ENCODE results near the gene FMNL1.
A peak's percentile ranks its signal among the peaks of the same experiment; 100 is the strongest.
"Not testable (repeated sequence)": the region's sequence is repeated elsewhere in the genome, so short reads cannot be mapped to it uniquely, and the experiment has no call there.

The FMNL1 gene

DNA sequence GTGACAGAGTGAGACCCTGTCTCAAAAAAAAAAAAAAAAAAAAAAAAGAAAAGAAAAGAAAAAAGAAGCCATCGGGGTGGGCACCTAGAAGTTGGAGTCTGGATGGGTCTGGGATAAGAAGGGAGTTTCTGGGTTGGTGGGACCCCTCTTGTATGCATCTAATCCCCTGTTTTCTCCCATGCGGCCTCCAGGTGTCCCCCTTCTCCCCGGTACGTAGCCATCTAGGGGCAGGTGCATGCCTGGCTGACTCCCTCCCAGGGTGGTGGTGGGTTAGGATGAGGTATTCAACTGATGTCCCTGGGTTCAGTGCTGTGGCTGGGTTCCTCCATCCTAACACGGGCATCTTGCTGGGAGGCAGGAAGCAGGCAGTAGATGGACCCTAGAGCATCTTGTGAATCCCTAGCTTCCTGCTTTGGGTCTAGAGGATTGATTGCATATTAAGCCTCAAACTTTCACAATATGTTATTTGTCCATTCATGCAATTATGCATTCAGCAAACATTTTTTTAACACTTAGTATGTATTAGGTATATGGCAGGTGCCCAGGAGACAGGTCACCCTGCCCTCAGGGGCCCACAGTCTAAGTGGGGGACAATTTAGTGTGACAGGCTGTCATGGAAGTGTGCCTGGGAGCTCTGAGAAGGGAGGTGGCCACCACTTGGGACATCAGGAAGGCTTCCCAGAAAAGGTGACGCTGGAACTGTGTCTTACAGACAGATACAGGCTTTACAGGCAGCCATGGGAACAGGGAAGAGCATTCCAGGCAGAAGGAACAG lies 13.1 kb downstream of the FMNL1 start:
- no peak for DNase-seq (ENCODE audit: low read depth in 2 of 3, low spot score in 2 of 3)

DNA sequence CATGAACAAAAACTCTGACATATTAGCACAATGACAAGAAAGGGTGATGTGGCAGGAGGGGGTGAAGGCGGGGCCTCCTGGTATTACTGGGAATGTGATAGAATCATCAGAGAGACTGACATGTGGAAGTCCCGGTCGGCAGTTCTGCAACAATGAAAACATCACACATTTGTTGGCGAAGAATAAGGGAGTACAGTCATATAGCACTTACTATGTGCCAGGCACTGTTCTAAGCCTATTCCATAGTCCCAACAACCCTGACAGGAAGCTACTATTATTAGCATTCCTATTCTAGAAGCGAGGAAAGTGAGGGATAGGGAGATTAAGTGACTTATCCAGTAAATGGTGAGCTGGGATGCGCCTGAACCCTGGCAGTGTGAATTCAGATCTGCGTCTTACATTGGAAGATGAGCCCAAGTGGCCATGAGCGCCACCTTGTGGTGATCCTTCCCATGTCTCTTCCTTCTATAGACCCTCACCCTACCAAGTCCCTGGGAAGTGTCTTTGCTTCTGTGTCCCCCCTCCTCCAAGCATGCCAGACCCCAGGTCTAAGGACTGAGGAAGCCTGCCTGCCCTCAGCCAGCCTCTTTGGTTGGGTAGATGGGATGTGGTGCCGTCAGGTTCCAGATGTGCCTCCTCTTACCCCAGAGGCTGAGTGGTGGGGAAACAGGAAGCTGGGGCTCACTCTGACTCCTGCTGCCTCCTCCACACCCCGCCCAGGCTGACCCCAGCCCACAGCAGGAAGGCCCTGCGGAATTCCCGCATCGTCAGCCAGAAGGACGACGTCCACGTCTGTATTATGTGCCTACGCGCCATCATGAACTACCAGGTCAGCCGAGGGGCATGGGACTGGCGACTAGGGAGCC lies 14.0 kb downstream of the FMNL1 start:
- DNase-seq (ENCODE audit: low read depth in 2 of 3, low spot score in 2 of 3): peak in 1 of 3 experiments; percentile 61

DNA sequence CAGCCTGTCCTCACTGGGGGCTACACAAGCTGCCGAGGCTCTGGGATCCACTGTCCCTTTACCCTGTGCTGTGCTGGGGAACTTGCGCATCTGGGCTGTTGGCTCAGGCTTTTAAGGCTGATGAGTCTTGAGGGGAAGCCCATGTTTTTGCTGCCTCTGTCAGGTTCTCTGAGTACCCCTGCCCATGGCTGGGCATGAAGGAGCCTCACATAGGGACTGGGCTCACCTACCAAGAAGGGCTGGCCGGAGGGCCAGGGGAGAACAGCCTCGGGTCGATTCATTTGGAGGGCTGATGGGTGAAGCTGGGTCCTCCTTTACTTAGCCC lies 14.6 kb downstream of the FMNL1 start:
- no peak for DNase-seq (ENCODE audit: low read depth in 2 of 3, low spot score in 2 of 3)

DNA sequence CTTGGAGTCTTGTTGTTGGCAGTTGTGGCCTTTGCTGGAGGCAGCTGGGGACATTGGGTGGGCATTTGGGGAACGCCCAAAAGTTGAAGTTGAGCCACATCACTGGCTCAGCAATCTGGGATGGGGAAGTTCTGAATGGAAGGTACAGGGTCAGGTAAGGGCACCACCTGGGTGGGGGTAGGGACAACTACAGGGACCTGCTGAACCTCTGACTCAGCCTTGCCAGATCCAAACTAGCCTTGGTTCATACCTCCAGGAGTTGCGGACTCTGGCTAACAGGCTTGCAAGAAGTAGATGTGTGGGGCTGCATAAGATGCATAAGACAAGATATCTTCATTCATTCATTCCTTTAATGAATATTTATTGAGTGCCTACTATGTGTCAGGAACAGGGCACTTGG lies 16.0 kb downstream of the FMNL1 start:
- no peak for DNase-seq (ENCODE audit: low read depth in 2 of 3, low spot score in 2 of 3)

DNA sequence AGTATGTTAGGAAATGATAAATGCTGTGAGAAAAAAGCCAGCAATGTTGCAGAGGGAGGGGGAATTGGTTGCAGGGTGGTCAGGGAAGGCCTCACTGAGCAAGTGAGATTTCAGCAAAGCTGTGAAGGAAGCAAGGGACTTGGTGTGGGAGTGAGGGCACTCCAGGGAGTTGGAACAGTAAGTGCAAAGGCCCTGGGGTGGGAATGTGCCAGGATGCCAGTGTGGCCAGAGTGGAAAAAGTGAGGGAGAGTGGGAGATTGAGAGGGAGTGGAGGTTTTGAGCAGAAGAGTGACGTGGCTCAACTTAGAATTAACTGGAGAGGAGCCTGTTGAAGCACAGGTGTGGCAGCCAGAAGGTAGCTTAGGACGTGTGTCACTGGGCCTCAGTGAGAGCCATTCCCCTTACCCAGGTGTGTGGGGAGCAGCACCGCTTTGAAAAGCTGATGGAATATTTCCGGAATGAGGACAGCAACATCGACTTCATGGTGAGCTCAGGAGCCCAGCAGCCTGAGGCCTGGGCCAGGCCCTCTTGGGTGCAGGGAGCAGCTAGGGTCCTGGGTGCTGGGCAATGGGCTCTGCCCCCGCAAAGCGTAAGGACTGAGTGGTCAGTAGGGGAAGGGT lies 16.6 kb downstream of the FMNL1 start:
- no peak for DNase-seq (ENCODE audit: low read depth in 2 of 3, low spot score in 2 of 3)

DNA sequence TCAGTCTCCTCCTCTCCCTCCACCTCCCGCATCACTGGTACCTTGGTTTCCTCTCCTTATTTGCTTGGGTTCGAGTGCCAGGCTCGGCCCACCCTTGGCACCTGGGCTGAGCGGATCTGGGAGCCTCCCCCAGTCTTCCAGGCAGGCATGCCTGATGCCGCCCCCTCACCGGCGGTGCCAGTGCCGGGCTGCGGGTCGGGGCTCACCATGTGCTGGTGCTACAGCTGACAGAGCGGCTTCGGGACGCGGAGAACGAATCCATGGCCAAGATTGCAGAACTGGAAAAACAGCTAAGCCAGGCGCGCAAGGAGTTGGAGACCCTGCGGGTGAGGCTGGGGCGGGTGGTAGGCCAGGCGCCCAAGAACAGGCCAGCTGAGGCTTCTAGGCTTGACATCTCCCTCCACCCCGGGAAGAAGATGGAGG lies 19.2 kb downstream of the FMNL1 start:
- DNase-seq (ENCODE audit: low read depth in 2 of 3, low spot score in 2 of 3): no peak

DNA sequence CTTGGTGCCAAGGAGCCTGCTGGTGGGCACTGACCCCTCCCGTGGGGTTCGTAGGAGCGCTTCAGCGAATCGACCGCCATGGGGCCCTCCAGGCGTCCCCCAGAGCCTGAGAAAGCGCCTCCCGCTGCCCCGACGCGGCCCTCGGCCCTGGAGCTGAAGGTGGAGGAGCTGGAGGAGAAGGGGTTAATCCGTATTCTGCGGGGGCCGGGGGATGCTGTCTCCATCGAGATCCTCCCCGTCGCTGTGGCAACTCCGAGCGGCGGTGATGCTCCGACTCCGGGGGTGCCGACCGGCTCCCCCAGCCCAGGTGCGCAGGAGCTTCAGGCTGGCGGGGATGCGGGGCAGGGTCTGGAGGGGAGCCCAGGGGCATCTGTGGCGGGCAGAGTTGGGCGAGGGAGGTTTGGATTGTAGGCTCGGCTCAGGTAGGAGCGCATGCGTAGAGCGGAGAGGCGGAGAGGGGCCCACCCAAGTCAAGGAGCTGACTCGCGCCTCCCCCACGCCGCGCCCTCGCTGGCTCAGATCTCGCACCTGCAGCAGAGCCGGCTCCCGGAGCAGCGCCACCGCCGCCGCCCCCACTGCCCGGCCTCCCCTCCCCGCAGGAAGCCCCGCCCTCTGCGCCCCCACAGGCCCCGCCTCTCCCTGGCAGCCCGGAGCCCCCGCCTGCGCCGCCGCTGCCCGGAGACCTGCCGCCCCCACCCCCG lies 19.8 kb downstream of the FMNL1 start:
- DNase-seq (ENCODE audit: low read depth in 2 of 3, low spot score in 2 of 3): no peak

DNA sequence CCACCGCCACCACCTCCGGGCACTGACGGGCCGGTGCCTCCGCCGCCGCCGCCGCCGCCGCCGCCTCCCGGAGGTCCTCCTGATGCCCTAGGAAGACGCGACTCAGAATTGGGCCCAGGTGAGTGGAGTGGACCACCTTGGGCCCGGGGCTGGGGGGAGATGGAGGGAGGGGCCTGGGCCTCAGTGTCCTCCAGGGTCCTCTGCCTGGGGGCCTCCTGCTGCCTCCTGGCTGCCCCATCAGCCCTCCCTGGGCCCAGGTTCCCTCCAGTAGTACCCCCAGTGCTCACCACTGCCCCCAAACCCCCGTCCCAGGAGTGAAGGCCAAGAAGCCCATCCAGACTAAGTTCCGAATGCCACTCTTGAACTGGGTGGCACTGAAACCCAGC lies 20.3 kb downstream of the FMNL1 start:
- DNase-seq (ENCODE audit: low read depth in 2 of 3, low spot score in 2 of 3): no peak

DNA sequence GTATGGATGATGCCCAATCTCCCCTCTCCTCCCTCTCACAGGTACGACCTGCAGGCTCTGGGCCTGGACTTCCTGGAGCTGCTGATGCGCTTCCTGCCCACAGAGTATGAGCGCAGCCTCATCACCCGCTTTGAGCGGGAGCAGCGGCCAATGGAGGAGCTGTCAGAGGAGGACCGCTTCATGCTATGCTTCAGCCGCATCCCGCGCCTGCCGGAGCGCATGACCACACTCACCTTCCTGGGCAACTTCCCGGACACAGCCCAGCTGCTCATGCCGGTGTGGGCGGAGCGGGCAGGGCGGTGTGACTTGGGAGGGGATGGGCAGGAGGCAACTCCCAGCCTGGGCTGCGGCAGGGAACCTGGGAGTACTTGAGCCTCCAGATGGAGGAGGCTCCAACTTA lies 22.1 kb downstream of the FMNL1 start:
- no peak for DNase-seq (ENCODE audit: low read depth in 2 of 3, low spot score in 2 of 3)

DNA sequence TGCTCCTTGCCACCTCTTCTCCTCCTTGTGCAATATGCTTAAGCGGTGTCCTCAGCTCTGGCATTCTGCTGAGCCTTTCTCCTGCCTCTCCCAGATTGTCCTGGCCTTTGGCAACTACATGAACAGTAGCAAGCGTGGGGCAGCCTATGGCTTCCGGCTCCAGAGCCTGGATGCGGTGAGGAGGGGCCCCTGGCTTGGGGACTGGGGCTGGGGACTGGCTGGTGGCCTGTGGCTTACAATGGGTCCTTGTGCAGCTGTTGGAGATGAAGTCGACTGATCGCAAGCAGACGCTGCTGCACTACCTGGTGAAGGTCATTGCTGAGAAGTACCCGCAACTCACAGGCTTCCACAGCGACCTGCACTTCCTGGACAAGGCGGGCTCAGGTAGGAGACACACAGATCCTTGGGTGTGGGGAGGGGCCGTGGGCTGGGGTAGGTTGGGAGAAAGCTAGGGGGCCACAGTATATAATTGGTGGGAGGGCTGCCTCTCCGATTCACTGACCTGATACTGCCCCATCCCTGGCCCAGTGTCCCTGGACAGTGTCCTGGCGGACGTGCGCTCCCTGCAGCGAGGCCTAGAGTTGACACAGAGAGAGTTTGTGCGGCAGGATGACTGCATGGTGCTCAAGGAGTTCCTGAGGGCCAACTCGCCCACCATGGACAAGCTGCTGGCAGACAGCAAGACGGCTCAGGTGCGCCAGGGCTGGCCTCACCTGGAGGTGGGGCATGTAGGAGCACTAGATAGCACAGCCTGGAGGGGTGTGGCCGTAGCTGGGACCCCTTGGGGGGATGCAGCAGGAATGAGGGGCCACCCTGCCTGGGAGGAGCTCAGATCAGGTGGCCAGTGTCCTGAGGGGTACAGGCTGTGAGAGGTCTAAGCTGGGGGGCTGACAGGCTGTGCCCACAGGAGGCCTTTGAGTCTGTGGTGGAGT lies 23.3 kb downstream of the FMNL1 start:
- no peak for DNase-seq (ENCODE audit: low read depth in 2 of 3, low spot score in 2 of 3)

DNA sequence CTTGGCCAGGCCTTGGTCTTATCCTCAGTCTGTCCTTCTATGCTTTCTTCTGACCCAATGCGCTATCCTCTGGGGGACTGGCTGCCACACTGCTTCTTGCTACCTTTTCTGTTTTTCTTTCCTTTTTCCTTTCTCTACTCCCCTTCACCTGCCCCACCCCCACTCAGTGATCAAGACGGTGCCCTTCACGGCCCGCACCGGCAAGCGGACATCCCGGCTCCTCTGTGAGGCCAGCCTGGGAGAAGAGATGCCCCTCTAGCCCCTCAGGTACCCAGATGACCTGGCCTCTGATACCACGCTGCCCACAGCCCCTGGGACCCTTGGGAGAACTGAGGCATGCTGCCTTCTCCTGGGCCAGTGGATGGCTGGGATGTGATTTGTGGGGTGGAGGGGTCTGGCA lies 24.7 kb downstream of the FMNL1 start:
- DNase-seq (ENCODE audit: low read depth in 2 of 3, low spot score in 2 of 3): no peak

DNA sequence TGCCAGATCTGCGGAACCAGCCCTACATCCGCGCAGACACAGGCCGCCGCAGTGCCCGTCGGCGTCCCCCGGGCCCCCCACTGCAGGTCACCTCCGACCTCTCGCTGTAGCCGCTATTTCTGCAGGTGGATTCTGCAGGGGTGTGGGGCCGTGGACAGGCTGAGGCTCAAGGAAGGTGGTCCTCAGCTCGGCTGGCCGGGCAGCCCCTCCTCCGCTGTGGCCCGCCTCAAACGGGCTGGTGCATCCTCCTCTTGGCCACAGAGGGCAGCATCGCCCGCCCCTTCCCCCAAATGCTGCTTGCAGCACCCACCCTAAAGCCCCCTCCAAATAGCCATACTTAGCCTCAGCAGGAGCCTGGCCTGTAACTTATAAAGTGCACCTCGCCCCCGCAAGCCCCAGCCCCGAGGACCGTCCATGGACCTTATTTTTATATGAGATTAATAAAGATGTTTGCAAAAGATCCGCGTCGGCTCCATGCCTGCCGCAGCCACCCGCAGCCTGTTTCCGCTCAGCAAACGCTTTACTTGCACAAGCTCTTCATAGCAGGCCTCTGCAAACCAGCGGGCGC lies 25.3 kb downstream of the FMNL1 start:
- DNase-seq (ENCODE audit: low read depth in 2 of 3, low spot score in 2 of 3): no peak

DNA sequence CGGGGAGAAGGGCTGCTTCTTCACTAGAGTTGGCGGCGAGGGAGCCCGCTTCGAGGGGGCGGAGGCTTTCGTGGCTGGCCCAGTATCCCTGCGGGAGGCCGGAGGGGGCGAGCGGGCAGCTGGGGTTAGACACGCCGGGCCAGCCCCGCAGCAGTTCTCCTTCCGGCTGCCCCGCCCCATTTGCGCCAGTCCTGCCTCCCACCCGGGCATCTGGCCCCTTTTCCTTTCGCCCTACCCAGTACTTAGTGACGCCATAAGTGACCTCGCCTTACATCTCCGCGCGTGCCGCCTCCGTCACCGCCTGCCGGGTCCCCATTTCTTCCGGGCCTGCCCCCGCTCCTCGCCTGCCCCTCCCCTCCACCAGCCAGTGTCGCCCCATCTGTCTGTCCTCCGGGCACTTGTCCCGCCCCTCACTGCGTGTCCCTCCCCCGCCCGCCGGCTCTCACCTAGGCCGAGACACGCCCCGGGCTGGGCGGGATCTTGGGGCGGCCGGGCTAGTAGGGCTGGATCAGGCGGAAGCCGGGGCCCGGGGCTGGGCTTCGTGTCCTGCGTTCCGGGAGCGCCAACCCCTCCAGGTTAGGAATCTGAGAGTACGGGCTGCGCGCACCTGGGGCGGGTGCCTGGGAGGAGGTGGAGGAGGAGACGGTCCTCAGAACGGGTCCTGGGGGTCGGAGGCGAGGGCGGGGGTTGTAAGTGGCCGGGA lies 25.9 kb downstream of the FMNL1 start:
- peak; percentile 90 to 95 (median 95) for DNase-seq (ENCODE audit: low read depth in 2 of 3, low spot score in 2 of 3)

DNA sequence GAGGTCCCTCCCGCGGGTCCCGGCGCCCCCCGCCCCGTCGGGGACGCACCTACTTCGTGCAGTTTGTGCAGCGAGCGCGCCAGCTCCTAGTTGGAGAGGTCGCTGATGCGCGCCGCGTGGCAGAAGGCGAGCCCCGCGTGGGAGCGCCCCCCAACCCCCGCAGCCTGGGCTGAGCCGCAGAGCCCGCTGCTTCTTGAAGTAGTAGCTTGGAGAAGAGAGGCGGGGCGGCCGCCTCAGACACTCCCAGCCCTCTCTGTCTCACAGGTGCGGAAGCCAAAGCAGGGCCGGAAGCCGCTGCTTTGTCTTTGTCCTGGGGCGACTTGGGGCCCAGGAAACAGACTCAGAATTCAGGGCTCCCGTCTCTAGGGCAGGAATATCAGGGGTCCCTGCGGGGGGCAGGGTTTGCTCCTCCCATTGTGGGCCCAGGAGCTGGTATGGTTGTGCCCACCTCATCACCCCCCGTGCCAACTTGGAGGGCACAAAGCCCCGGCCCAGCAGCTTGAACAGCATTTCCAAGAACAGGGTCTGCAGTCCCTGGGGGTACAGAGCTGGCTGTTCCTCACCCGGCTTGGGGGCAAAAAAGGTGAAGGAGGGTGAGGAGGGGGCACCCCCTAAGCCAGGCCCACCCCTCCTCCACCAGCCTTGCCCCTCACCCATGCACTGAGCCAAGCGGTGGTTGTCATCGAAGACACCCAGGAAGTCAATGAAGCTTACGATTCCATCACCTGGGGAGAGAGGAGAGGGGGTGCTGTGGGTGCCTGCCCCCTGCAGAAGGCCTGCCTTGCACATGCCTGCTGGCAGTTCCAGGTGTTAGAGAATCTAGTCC lies 26.7 kb downstream of the FMNL1 start:
- peak in 1 of 3 experiments; percentile 50 for DNase-seq (ENCODE audit: low read depth in 2 of 3, low spot score in 2 of 3)

DNA sequence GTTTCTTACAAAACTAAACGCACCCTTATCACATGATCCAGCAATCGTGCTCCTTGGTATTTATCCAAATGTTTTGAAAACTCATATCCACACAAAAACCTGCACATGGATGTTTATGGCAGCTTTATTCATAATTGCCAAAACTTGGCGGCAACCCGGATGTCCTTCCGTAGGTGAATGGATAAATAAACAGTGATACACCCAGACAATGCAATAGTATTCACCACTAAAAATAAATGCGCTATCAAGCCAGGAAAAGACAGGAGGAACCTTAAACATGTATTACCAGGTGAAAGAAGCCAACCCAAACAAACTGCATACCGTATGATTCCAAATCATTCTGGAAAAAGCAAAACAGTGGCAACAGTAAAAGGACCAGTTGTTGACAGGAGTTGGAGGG lies 30.2 kb downstream of the FMNL1 start:
- DNase-seq (ENCODE audit: low read depth in 2 of 3, low spot score in 2 of 3): no peak

DNA sequence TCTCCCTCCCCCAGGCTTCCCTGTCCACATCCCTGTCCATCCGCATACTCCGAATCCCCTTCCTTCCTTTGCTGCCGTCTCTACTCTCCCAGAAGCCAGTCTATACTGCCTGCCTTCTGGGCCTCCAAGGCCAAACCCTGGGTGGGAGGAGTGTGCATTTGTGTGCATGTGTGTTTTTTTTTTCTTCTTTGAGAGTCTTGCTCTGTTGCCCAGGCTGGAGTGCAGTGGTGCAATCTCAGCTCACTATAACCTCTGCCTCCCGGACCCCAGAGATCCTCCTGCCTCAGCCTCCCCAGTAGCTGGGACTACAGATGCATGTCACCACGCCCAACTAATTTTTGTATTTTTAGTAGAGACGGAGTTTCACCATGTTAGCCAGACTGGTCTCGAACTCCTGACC lies 31.6 kb downstream of the FMNL1 start:
- not testable (repeated sequence) for DNase-seq (ENCODE audit: low read depth in 2 of 3, low spot score in 2 of 3)

DNA sequence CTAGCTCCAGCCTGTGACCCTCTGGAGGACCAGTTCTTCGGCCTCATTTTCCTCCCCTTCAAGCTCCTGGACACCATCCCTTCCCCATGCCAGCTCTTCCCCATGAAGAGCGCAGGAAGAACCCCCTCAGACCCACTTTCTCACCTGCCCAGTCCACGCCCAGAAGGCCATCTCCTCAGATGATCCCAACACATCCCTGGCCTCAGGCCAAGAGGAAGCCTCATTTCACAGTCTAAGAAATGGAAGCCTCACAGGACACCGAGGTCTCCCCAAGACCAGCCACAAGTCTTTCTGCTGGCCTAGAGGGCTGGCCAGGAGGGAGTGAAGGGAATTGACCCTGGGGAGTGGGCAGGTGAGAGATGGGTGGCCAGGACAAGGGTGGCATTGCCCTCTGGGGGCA lies 32.2 kb downstream of the FMNL1 start:
- no peak for DNase-seq (ENCODE audit: low read depth in 2 of 3, low spot score in 2 of 3)

DNA sequence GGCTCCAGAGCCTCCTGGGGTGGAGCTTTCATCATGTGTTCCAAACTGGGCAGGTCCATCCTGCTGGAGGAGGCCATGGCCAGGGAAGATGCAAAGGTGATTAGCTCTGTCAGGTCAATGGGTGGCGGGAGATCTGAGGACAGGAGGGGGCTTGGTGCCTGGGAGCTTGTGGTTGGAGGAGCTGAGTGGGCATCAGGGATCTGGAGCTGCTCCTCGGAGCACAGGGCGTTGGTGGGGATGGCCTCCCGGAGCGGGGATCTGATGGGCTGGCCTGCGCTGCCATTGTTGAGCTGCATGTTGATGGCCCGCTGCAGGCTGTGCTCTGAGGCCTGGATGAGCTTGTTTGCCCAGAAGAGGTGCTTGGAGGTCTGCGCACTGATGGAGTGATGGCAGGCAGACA lies 33.7 kb downstream of the FMNL1 start:
- DNase-seq (ENCODE audit: low read depth in 2 of 3, low spot score in 2 of 3): no peak

Data from activated CD8-positive, alpha-beta memory T cell treated with anti-CD3 and anti-CD28 coated beads for 48 hours (primary cell).